Superior temporal gyrus (tissue), 1 donor: ENCODE measurements around the gene MOV10L1.

ENCODE experiments used
- DNase-seq: peaks from one replicate; pipeline ENCODE4 v3.0.0-alpha.2; 2016; ENCODE audit errors: extremely low spot score

Gene MOV10L1

GRCh38 chr22:50089682-50090411 is at the start of gene MOV10L1:
Gene MOV10L1 (plus strand): TSS chr22:50090006. CDS start chr22:50090089, 83 bp downstream.
- no peak for DNase-seq

GRCh38 chr22:50040717-50041116 is 49.1 kb upstream of the MOV10L1 start:
- DNase-seq: no peak

GRCh38 chr22:50041361-50042065 is 48.3 kb upstream of the MOV10L1 start:
- DNase-seq: no peak

- no peak for DNase-seq
These were observed 45.2 kb upstream of the MOV10L1 start for GRCh38 chr22:50044485-50045118.

GRCh38 chr22:50045211-50046018 is 44.4 kb upstream of the MOV10L1 start:
- DNase-seq: no peak

- no peak for DNase-seq
These were observed 43.8 kb upstream of the MOV10L1 start for GRCh38 chr22:50046019-50046415.

GRCh38 chr22:50046481-50047245 is 43.1 kb upstream of the MOV10L1 start:
- no peak for DNase-seq

- no peak for DNase-seq
These were observed 42.5 kb upstream of the MOV10L1 start for GRCh38 chr22:50047346-50047745.

GRCh38 chr22:50048061-50048765 is 41.6 kb upstream of the MOV10L1 start:
- DNase-seq: no peak

- no peak for DNase-seq
These were observed 41.0 kb upstream of the MOV10L1 start for GRCh38 chr22:50048836-50049235.

- no peak for DNase-seq
These were observed 40.3 kb upstream of the MOV10L1 start for GRCh38 chr22:50049299-50050195.

- no peak for DNase-seq
These were observed 37.9 kb upstream of the MOV10L1 start for GRCh38 chr22:50051930-50052329.

GRCh38 chr22:50053861-50054260 is 35.9 kb upstream of the MOV10L1 start:
- no peak for DNase-seq

- no peak for DNase-seq
These were observed 33.4 kb upstream of the MOV10L1 start for GRCh38 chr22:50056214-50056972.

GRCh38 chr22:50057278-50058060 is 32.3 kb upstream of the MOV10L1 start:
- no peak for DNase-seq

- DNase-seq: no peak
These were observed 31.5 kb upstream of the MOV10L1 start, which contains the start of gene TTLL8 for GRCh38 chr22:50058061-50058905. Gene TTLL8 (minus strand): TSS chr22:50058298.
